A204.1 (cell line): Measurements from ENCODE around the gene BBX.

Experiments used
- FAIRE-seq: peaks from 2 replicates; lab custom pipeline; 2012; peaks lifted over from hg19 to GRCh38; lab: Jason Lieb, UNC

Gene BBX

GRCh38 chr3:107522510-107523288, at the start of gene BBX:
TSS of gene BBX (plus strand) at chr3:107522962. CDS start at chr3:107710461, 187,499 bp downstream.
- no peak for FAIRE-seq

- no peak for FAIRE-seq
These were observed 46.3 kb upstream of the BBX start for GRCh38 chr3:107476462-107476861.

GRCh38 chr3:107487490-107487889, 35.3 kb upstream of the BBX start:
- FAIRE-seq = no peak

- no peak for FAIRE-seq
These were observed 33.8 kb upstream of the BBX start for GRCh38 chr3:107488942-107489341.

DNA sequence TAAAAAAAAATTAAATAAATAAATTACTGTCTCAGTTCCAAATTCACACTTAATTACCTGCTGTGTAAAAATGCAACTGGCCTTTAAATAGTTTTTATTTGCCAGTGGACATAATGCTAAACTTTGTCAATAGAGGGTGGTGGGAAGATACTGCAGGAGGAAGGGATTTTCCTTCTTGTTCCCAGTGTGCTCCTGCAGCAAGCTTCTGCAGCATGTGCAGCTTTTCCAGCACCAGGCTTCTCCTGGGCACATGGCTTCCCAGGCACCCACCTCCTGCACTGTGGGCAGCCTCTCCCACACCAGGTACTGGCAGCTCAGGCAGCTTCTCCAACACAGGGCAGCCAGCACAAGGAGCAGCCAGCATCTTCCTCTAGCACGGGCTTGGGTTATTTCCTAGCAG, 29.6 kb upstream of the BBX start:
- FAIRE-seq = no peak

GRCh38 chr3:107496855-107497254, 25.9 kb upstream of the BBX start:
- no peak for FAIRE-seq

DNA sequence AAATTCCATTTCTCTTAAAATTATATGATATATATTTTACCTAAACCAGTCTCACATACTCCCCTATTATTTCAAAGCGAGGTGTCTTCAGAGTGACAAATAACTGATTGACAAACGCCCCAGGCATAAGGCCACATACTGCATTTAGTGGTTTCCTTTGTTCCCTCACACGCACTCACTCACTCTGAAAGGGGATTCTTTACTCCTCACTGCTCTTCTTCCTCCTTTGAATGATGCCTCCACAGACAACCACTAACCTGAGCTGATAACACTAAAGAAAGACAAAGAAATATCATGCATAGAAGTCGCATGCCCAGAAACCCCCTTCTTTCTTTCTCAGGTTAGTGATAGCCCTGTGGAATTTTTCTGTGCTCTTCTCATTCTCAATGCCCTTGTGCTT, 24.1 kb upstream of the BBX start:
- no peak for FAIRE-seq

DNA sequence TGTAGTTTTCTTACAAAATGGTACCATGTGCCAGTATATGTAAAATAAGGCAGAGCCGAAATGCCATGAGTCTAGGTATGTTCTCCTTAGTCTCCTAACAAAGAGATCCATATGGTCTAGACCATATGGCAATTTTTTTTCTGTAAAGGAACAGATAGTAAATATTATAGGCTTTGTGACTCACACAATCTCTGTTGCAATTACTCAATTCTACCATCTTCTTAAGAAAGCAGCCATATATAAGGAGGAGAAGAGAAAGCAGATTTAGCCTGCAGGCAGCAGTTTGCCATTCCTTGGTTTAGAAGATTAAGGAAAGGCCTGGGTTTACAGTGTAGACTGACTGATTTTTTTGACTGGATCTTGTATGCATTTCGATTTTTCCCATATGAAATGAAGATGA, 16.3 kb upstream of the BBX start:
- no peak for FAIRE-seq

- FAIRE-seq = no peak
These were observed 14.4 kb upstream of the BBX start for GRCh38 chr3:107508331-107508730.

GRCh38 chr3:107512108-107512507, 10.7 kb upstream of the BBX start:
- FAIRE-seq = no peak

GRCh38 chr3:107514453-107514852, 8.3 kb upstream of the BBX start:
- no peak for FAIRE-seq

GRCh38 chr3:107516475-107516874, 6.3 kb upstream of the BBX start:
- FAIRE-seq = no peak

- no peak for FAIRE-seq
These were observed 2.2 kb upstream of the BBX start for GRCh38 chr3:107520535-107520934.

DNA sequence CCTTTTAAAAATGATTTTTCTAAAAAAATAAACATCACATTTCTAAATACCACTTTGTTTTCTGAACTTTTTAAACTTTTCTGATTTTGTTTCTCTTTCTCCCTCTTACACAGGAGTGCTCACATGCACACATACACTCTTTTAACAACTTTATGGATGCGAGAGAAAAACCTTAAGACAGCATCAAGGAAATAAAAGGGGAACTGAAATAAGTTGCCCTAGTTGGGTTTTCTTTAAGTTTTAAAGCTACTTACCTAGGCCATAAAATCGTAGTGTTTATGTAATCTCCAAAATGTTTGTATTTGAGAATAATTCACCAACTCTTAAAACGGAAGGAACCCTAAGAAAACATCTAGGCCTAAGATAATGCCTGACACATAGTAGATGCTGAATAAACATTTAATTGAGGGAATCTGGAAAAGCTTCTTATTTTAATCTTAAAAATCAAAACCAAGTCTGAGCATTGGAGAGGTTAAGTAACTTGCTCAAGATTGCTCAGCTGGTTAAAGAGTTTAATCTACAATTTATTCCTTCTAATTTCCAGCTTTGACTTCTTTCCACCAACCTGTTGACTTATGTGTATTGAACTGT, 1.2 kb upstream of the BBX start:
- no peak for FAIRE-seq

GRCh38 chr3:107523289-107523538, 452 bp downstream of the BBX start:
- no peak for FAIRE-seq

- no peak for FAIRE-seq
These were observed 970 bp downstream of the BBX start for GRCh38 chr3:107523539-107524325.

DNA sequence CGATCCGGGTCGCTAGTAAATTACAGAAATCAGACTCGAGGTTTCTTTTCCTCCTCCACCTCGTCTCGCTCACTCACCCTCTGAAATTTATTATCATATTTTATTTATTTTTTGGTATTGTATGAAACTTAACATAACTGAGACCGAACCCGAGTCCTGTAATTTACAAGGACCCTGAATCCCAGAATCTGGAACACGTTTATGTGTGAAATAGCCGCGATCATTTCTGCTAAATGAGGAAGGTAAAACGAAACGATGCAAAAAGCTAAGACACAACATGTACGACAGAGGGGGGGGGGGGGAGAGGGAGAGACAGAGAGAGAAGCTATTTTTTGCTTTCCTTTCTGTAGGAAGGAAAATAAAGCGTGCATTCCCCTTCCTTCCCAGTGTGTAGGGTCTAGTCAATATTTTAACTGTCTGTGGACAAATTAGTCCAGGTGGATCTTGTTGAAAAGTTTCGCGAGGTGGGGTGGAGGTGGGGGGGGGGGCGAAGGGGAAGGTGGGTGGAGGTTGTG, 1.6 kb downstream of the BBX start:
- no peak for FAIRE-seq

DNA sequence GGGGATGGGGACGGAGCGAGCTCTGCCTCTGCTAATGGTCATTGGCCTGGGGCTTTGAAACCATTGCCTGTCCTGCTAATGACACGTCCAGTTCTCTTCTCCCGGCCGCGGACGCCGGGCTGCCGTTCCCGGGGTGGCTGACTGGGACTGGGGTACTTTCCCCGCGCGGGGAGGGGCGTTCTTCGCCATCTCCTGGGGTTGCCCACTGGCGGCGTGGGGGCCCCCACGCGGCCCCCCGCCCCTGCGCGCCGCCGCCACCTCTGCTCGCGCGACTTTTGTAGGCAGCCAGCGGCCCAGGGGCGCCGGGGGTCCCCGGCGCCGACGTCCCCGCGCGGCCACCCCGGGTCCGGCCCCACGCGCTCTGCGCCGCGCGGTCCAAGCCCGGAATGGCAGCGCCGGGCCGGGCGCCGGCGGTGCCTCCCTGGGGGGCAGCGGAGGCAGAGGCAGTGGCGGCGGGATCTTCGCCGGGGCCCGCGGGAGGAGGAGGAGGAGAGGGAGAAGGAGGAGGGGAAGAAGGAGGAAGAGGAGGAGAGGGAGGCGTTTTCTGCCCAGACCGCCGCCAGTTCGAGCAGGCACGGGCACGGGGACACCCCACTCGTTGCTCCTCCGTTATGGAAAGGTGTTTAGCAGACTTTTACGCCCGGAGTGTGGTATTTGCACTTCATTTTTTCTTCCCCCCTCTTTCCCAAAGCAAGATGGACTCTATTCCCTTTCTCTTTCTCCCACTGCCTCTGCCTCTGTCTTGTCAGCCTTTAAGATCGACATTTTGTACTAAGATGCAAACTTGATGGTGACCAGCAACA, 2.3 kb downstream of the BBX start:
- FAIRE-seq = no peak

DNA sequence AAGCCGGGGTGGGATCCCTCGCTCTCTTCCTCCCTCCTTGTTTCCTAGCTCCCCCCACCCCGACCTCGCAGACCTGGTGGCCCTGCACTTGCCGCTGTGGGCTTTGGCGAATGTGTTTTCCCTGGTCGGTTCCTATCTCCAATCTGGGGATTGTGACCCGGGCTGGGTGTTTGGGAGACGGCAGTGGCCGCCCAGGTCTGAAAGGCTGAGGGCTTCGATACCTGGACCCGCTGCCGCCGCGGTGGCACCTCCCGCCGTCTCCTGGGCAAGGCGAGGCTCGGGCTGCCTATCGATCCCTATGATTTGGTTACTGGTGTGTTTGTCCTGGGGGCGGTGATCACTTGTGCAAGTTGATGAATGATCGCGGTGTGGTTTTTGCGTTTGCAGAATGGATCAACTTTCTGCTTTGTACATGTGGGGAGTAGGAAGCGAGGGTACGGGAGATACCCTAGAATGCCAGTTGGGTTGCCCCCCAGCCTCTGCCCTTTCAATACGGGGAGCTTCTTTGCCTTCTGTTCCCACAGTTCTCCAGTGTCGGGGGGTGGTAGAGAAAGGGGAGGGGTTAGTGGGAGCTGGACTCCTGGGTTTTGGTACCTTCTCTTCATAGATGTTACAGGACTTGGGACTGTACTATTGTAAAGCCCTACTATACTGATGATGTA, 3.0 kb downstream of the BBX start:
- no peak for FAIRE-seq

DNA sequence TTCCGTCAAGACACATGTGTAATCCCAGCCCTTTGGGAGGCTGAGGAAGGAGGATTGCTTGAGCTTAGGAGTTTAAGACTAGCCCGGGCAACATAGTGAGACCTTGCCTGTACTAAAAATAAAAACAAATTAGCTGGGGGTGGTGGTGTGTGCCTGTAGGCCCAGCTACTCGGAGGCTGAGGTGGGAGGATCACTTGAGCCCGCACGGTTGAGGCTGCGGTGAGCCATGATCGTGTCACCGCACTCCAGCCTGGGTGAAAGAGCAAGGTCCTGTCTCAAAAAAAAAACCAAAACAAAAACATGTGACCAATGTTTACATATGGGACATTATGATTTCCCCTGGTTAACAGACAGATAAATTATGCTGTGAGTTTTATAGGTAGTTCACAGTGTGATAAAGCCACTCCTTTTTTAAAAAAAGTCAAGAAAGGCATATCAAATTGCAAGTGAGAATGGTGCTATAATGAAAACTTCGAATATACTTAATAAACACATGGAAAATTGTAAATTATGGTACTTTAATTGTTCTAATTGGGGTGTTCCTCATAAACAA, 9.2 kb downstream of the BBX start:
- FAIRE-seq = no peak

GRCh38 chr3:107540857-107541256, 18.1 kb downstream of the BBX start:
- FAIRE-seq = no peak

DNA sequence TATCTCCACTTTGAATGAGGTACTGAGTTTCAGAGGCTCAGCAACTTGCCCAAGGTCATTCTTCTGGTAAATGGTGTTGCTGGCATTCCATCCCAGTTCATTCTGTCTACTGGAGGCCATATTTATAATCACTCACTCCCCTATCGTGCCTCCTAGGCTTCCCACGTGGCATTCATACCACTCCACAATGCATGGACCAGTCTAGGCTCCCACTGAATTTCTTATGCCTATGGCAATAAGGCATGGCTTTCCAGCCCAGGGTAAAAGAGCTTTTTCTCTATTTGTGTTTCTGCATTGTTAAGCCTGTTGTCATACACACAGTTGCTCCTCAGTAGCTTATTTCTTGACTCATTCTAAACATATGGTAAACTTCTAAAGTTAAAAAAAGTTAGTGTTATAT, 19.9 kb downstream of the BBX start:
- FAIRE-seq = no peak
